IPS-20b (cell line): ENCODE data around the gene PPP1R3F.

Source experiments
- H3K27ac ChIP-seq: one replicate; pipeline ENCODE4 v1.5.1; 2013; ENCODE audit warnings: low read length
- H3K27me3 ChIP-seq: 2 replicates; pipeline ENCODE4 v1.6.1; 2013; ENCODE audit warnings: mild to moderate bottlenecking, low read length, inconsistent platforms; ENCODE audit not compliant: insufficient read depth
- H3K36me3 ChIP-seq: 2 replicates; pipeline ENCODE4 v1.6.1; 2013; ENCODE audit warnings: low read depth, mild to moderate bottlenecking, inconsistent platforms, low read length, moderate library complexity; ENCODE audit not compliant: insufficient read depth
- H3K4me1 ChIP-seq: 2 replicates; pipeline ENCODE4 v1.6.1; 2013; ENCODE audit warnings: mild to moderate bottlenecking, control low read depth, inconsistent platforms, low read length, moderate library complexity; ENCODE audit not compliant: insufficient read depth
- H3K4me3 ChIP-seq: 2 replicates; pipeline ENCODE4 v1.5.1; 2013; ENCODE audit warnings: mild to moderate bottlenecking, low read length, inconsistent platforms
- H3K9ac ChIP-seq: 2 replicates; pipeline ENCODE4 v1.6.1; 2013; ENCODE audit warnings: low read depth, mild to moderate bottlenecking, inconsistent platforms, low read length, moderate library complexity
- H3K9me3 ChIP-seq: 2 replicates; pipeline ENCODE4 v1.6.1; 2013; ENCODE audit warnings: mild to moderate bottlenecking, low read depth, low read length, inconsistent platforms; ENCODE audit not compliant: insufficient read depth

The PPP1R3F gene

DNA sequence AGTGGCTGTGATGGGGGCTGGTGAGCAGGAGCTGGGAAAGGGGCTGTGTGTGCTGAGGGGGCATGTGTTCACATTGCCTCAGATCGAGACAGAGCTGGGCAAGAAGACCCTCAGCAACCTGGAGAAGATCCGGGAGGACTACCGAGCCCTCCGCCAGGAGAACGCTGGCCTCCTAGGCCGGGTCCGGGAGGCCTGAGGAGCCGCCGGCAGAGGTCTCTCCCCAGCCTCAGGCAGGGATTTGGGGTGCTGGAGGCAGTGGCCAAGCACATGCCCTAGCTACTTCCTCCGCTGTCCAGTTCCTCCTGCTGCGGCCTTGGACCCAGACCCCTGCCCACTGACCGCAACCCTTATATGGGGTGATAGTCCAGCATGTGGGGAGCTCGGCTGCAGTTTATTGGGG lies 19.5 kb upstream of the PPP1R3F start:
- Histone ChIP-seq H3K9ac (no peak overlapping the region), H3K27ac (no peak overlapping the region), H3K9me3 (no peaks in the 10 kb centered on the region), H3K27me3 (no peaks in the 10 kb centered on the region), H3K4me3 (no peak overlapping the region), H3K4me1 (no peaks in the 10 kb centered on the region), H3K36me3 (no peaks in the 10 kb centered on the region)

DNA sequence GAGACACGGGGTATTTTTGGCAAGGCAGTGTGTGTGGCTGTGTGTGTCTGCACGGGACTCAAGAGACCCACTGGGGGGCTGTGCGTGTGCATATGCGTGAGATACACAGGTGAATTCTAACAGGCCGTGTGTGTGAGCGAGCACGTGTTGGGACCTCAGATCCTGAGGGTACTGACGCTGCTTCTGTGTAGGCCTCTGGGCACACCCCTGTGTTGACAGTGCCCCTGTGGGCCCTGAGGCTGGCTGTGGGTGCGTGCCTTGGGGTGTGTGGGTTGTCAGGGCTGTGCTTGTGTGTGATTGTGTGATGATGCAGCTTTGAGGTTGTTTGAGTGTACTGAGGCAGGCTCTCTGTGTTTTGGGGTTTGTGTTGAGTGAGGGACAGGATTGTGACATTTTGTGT lies 19.0 kb upstream of the PPP1R3F start:
- no peaks in the 10 kb centered on the region for H3K4me1 ChIP-seq
- no peak overlapping the region for H3K4me3 ChIP-seq
- no peaks in the 10 kb centered on the region for H3K27me3 ChIP-seq
- H3K27ac ChIP-seq, result no peak overlapping the region
- H3K9ac ChIP-seq, result no peak overlapping the region
- no peaks in the 10 kb centered on the region for H3K36me3 ChIP-seq
- H3K9me3 ChIP-seq, result no peaks in the 10 kb centered on the region

DNA sequence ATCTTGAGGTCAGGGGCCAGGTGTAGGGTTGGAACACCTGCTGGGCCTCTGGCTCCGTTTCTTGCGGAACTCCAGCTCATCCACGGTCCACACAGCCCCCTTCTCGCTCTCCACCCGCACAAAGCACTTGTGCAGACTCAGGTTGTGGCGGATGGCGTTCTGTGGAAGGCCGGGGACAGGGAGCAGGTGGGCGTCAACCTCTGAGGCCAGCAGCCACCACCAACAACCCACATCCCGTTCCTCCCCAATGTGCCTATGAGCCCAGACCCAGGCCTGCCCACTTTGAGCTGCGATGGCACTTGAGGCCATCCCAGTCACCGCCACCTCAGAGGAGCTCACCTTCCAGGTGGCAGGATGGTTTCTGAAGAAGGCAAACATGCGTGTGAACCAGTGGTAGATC lies 18.3 kb upstream of the PPP1R3F start:
- Histone ChIP-seq H3K9ac (no peak overlapping the region), H3K27me3 (no peaks in the 10 kb centered on the region), H3K27ac (no peak overlapping the region), H3K9me3 (no peaks in the 10 kb centered on the region), H3K4me3 (no peak overlapping the region), H3K36me3 (no peaks in the 10 kb centered on the region), H3K4me1 (no peaks in the 10 kb centered on the region)

DNA sequence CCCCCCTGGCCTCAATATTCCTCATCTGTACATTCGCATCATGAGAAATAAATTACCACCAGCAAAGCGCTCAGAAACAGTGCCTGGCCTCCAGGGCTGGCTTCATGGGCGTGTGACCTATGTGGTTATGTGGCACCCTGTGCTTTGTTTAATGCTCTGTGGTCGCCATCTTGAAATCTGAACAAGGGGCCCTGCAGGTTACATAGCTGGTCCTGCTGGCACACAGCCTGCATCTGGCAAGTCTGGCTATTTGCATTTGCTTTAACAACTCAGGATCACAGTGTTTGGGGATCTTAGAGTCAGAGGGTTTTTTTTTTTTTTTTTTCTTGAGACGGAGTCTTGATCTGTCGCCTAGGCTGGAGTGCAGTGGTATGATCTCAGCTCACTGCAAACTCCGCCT lies 15.0 kb upstream of the PPP1R3F start:
- H3K4me1 ChIP-seq, result no peaks in the 10 kb centered on the region
- H3K27me3 ChIP-seq, result no peaks in the 10 kb centered on the region
- H3K9me3 ChIP-seq, result no peaks in the 10 kb centered on the region
- no peak overlapping the region for H3K9ac ChIP-seq
- no peaks in the 10 kb centered on the region for H3K36me3 ChIP-seq
- no peak overlapping the region for H3K4me3 ChIP-seq
- H3K27ac ChIP-seq, result no peak overlapping the region

DNA sequence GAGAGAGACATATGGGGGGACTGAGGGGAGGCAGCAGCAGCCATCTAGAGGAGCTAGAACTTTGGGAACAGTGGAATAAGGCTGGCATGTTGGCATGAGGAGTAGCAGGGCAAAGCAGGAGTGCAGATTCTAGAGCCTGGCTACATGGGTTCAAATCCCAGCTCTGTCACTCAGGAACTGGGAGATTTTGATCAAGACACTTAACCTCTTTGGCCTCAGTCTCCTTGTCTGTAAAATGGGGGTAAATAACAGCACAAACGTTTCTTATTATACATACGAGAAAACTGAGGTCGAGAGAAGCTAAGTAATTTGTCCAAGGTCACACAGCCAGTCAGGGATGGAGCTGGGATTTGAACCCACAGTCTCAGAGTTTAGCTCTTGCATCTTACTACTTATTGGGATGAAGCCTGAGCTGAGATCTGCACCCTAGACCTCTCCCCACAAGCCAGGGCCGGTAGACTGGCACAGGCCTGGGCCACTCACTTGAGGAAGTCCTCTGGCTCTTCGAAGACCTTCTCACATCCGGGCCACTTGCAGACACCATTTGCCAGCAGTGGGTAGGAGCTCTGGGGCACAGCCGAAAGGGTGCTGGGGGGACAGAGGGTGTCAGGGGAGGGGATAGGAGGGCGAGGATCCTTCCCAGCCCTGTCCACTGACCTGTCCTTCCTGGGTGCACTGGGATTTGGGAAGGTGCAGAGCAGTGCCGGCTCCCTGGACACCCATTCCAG lies 13.2 kb upstream of the PPP1R3F start:
- H3K9me3 ChIP-seq, result no peaks in the 10 kb centered on the region
- H3K9ac ChIP-seq, result no peak overlapping the region
- no peak overlapping the region for H3K27ac ChIP-seq
- no peak overlapping the region for H3K4me3 ChIP-seq
- H3K36me3 ChIP-seq, result no peaks in the 10 kb centered on the region
- no peaks in the 10 kb centered on the region for H3K4me1 ChIP-seq
- H3K27me3 ChIP-seq, result no peaks in the 10 kb centered on the region

DNA sequence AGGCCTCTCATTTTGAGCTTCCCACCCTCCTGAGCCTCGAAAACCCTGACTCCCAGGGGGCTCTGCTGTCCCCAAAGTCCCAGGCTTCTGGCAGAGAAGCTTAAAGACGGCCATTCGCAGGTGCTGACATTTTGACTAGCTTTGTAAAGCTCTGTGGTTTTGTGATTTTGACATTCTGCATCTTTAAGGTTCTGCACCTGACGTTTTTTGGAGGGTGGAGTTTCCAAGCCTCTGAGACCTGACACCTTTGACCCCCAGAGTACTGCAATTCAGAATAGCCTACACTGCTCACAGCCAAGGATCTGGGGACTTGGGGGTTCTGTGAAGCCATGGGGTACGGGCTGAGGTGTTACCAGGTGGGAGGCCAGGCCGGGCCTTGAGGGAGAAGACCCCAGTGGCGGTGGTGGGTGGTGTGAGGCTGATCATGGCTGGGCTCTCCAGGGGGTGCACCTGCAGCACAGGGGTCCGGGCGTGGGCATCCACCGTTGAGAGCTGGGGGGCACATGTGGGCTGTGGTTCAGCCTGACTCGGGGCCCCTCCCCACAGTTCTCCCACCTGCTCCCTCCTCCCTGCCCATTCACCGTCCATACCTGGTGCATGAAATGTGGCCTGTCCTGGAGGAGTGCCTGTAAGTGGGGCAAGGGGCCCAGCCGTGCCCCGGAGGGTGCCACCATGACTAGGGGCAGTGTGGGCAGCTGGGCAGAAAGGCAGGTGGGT lies 12.4 kb upstream of the PPP1R3F start:
- no peaks in the 10 kb centered on the region for H3K9me3 ChIP-seq
- no peaks in the 10 kb centered on the region for H3K27me3 ChIP-seq
- H3K27ac ChIP-seq, result no peak overlapping the region
- no peaks in the 10 kb centered on the region for H3K36me3 ChIP-seq
- H3K4me1 ChIP-seq, result no peaks in the 10 kb centered on the region
- H3K4me3 ChIP-seq, result no peak overlapping the region
- H3K9ac ChIP-seq, result no peak overlapping the region

DNA sequence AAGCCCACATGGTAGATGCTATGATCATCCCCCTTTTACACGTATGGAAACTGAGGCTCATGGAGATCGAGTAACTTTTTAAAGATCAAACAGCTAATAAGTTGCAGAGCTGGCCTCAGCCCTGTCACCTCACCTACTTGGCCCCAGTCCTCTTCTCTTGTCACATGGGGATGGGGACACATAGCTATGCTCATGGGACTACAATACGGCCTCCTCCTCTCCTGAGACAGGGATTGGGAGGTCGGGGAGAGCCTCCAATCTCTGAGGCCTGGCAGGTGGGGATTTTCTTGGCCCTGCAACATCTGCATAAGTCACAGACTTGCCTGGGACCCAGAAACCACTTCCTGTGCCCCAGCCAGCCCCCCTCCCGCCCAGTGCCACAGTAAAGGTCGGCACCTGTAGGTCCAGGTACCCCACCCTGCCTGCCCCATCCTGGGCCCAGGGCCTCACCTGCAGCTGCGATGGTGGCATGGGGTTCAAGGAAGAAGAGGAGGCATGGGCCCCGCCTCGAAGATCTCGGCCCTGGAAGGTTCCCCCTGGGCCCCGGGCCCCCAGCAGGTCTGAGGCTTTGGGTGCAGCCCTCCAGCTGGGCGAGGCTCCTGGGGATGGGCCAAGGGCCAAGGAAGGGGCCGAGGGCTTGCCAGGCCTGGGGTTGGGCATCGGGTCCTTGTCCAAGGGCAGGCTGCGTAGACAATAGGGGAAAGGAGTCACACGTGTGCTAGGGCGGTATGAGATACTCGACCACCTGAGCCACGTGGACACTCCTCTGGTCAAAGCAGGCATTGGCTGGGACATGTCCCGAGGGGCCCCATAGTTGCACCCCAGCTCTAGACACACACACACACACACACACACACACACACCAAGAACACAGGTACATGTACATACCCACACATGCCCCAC lies 11.5 kb upstream of the PPP1R3F start:
- no peaks in the 10 kb centered on the region for H3K27me3 ChIP-seq
- no peak overlapping the region for H3K9ac ChIP-seq
- no peaks in the 10 kb centered on the region for H3K9me3 ChIP-seq
- H3K4me3 ChIP-seq, result no peak overlapping the region
- no peak overlapping the region for H3K27ac ChIP-seq
- H3K4me1 ChIP-seq, result no peaks in the 10 kb centered on the region
- no peaks in the 10 kb centered on the region for H3K36me3 ChIP-seq

DNA sequence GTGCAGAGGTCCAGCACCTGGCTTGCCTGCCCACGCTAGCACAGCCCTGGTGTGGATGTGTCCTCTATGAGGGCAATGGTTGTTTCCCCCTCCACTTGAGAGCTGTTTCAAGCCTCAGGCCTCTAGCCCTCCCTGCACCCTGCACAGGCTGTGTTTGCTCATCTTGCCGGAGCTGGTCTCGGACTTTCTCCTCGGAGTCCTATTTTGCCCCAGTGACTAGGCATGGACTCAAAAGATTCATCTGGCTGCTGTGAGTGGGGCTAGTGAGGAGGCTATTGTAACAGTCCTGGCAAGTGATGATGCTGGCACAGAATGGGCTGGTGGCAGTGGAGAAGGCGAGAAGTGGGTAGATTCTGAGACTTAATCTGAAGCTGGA lies 10.9 kb upstream of the PPP1R3F start:
- no peaks in the 10 kb centered on the region for H3K4me1 ChIP-seq
- H3K36me3 ChIP-seq, result no peaks in the 10 kb centered on the region
- H3K27ac ChIP-seq, result no peak overlapping the region
- no peaks in the 10 kb centered on the region for H3K27me3 ChIP-seq
- no peaks in the 10 kb centered on the region for H3K9me3 ChIP-seq
- H3K4me3 ChIP-seq, result no peak overlapping the region
- H3K9ac ChIP-seq, result no peak overlapping the region

DNA sequence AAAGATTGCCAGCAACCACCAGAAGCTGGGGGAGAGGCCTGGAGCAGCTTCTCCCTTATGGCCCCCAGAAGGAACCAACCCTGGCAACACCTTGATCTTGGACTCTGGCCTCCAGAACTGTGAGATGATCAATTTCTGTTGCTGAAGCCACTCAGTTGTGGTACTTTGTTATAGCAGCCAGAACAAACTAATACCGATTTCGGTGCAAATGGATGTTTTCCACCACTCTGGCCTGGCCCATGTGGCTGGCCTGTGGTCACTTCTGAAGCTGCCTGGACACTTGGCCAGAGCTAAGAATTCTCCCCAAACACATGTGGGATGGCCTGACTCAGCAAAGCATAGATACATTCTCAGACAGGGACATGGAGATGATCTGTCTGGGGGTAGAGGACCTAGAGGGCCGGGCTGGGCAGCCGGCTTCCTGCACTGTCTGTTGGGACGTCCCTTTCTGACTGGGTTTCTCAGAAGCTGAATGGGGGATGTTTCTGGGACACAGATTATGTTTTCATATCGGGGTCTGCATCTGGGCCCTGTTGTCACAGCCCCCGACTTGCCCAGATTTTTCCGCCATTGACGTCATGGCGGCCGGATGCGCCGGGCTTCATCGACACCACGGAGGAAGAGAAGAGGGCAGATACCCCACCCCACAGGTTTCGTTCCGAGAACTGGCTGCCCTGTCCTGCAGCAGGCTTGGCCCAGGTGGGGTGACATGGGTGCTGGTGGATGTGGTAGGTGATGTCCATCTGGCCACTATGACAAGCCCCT lies 9.2 kb upstream of the PPP1R3F start:
- no peaks in the 10 kb centered on the region for H3K9me3 ChIP-seq
- H3K4me3 ChIP-seq, result no peak overlapping the region
- no peaks in the 10 kb centered on the region for H3K4me1 ChIP-seq
- no peaks in the 10 kb centered on the region for H3K27me3 ChIP-seq
- H3K36me3 ChIP-seq, result no peaks in the 10 kb centered on the region
- no peak overlapping the region for H3K27ac ChIP-seq
- no peak overlapping the region for H3K9ac ChIP-seq

DNA sequence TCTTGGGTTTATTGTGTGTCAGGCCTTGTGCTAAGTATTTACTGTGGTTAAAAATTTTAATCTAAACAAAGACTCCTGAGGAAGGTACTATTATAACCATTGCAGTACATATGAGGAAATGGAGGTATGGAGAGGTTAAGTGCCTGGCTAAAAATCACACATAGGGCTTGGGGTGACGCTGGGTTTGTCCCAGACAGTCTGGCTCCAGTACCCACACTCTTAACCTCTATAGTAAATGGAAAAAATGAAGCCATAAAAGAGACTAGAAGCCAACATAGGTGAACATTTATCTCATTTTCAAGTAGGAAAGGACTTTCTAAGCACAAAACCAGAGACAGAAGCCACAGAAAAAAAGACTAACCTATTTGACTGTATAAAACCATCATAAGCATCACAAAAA lies 7.0 kb upstream of the PPP1R3F start:
- H3K27me3 ChIP-seq, result no peaks in the 10 kb centered on the region
- no peak overlapping the region for H3K9ac ChIP-seq
- H3K4me3 ChIP-seq, result no peak overlapping the region
- no peaks in the 10 kb centered on the region for H3K9me3 ChIP-seq
- H3K27ac ChIP-seq, result no peak overlapping the region
- H3K4me1 ChIP-seq, result no peaks in the 10 kb centered on the region
- no peaks in the 10 kb centered on the region for H3K36me3 ChIP-seq

DNA sequence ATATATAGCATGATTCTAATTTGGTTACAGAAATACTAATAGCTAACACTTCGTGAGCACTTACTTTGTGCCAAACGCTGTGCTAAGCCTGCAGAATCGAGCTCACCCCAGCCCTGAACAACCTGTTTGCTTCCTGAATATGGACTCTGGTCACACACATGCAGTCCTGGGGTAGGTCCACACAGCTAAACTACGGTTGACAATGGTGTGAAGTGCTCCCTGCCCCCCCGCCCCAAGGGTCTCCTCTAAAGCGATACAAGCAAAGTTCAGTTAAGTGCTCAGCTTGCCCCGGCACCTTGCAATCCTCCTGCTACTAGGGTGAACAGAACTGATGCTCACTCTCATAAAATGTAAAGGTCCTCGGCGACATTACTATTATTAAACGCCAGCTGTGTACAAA lies 6.0 kb upstream of the PPP1R3F start:
- Histone ChIP-seq H3K4me3 (no peak overlapping the region), H3K27me3 (no peaks in the 10 kb centered on the region), H3K36me3 (no peaks in the 10 kb centered on the region), H3K4me1 (no peaks in the 10 kb centered on the region), H3K9ac (no peak overlapping the region), H3K27ac (no peak overlapping the region), H3K9me3 (no peaks in the 10 kb centered on the region)
